K562 (cell line): ENCODE results near the gene UTS2R. TPM values are rescaled to one million over a fixed set of nuclear protein-coding genes. Genes with fewer than 3 reads are reported as not detected.

Source experiments
- CCNT2 ChIP-seq: IDR thresholded peaks from 2 replicates; pipeline ENCODE4 v1.6.1; 2011; ENCODE audit warnings: borderline replicate concordance, low read depth, mild to moderate bottlenecking, moderate library complexity, mixed read lengths, low read length; ENCODE audit not compliant: insufficient read length; ENCODE audit errors: extremely low read depth
- CXXC5 ChIP-seq: fragments of 250-450 bp; sonication (Bioruptor Pico); IDR thresholded peaks from 2 replicates; pipeline ENCODE4 v1.8.0; 2022; ENCODE audit warnings: inconsistent platforms, mild to moderate bottlenecking, moderate library complexity
- DDX20 ChIP-seq: fragments of 450-650 bp; IDR thresholded peaks from 2 replicates; pipeline ENCODE4 v1.6.1; 2016; ENCODE audit warnings: missing genetic modification characterization, low read depth, mild to moderate bottlenecking, missing compliant biosample characterization, moderate library complexity
- FOSL1 ChIP-seq: fragments of 200-800 bp; sonication (Bioruptor generic); conservative IDR thresholded peaks from 2 replicates; pipeline ENCODE4 v1.6.1; 2016; ENCODE audit warnings: missing genetic modification characterization, missing compliant biosample characterization
- HBP1 ChIP-seq: fragments of 450-650 bp; formaldehyde crosslinking; IDR thresholded peaks from 2 replicates; pipeline ENCODE4 v1.4.0; 2022; ENCODE audit warnings: missing genetic modification characterization
- KHSRP ChIP-seq: fragments of 450-650 bp; IDR thresholded peaks from 2 replicates; pipeline ENCODE4 v1.6.1; 2017
- SOX6 ChIP-seq: fragments of 450-650 bp; IDR thresholded peaks from 2 replicates; pipeline ENCODE4 v1.6.1; 2014; ENCODE audit warnings: mild to moderate bottlenecking
- ZBTB9 ChIP-seq: fragments of 450-650 bp; formaldehyde crosslinking; IDR thresholded peaks from 2 replicates; pipeline ENCODE4 v1.4.0; 2020; ENCODE audit warnings: mild to moderate bottlenecking, moderate library complexity
- ZNF165 ChIP-seq: fragments of 250-450 bp; sonication (Bioruptor Pico); IDR thresholded peaks from 2 replicates; pipeline ENCODE4 v1.4.0; 2020; ENCODE audit warnings: borderline replicate concordance
- ZNF175 ChIP-seq: fragments of 200-800 bp; sonication (Bioruptor generic); IDR thresholded peaks from 2 replicates; pipeline ENCODE4 v1.6.1; 2016; ENCODE audit warnings: low read depth, mild to moderate bottlenecking, missing genetic modification characterization, missing compliant biosample characterization
- ZNF766 ChIP-seq: fragments of 200-800 bp; sonication (Bioruptor generic); conservative IDR thresholded peaks from 2 replicates; pipeline ENCODE4 v1.6.1; 2016; ENCODE audit warnings: missing genetic modification characterization, missing compliant biosample characterization
- polyA plus RNA-seq, 8 experiments: library from polyadenylated mRNA; depleted of rRNA in 4 of 8; stranded (reverse) in 5 of 8; unstranded in 3 of 8; fragments of >200 nt; fragmentation: Nextera tagmentation in 2 of 8; fragmentation: Illumina TruSeq in 1 of 8; extraction: Ambion mirVana in 2 of 8; extraction: Trizol in 1 of 8; gene quantifications; 2 replicates each; pipeline versions ENCODE4 v1.2.1 to v1.2.3, GENCODE V29; 2011 to 2014; ENCODE audit warnings: inconsistent platforms in 1 of 8, missing spikeins in 1 of 8
- total RNA-seq, 7 experiments: library from RNA; depleted of rRNA in 6 of 7; stranded (reverse); fragments of >200 nt in 6 of 7; fragmentation: Illumina TruSeq in 2 of 7; extraction: Trizol in 2 of 7; gene quantifications; 2 replicates each; pipeline versions ENCODE4 v1.2.1 to v1.2.3, GENCODE V29; 2011 to 2021; ENCODE audit warnings: low replicate concordance in 1 of 7
- TF ChIP-seq, protein P1 (sequence below), 2 experiments: fragments of 450-650 bp; conservative IDR thresholded peaks; 2 replicates each; pipeline ENCODE4 v1.6.1; 2017; ENCODE audit warnings: mild to moderate bottlenecking in 2 of 2, moderate library complexity in 2 of 2
- TF ChIP-seq, protein P2 (sequence below): IDR thresholded peaks from 2 replicates; pipeline ENCODE4 v1.6.1; 2014; ENCODE audit warnings: antibody characterized with exemption
- TF ChIP-seq, protein P3 (sequence below): sonication (generic); formaldehyde crosslinking; IDR thresholded peaks from 2 replicates; pipeline ENCODE4 v1.8.0; 2022; ENCODE audit warnings: mild to moderate bottlenecking, missing genetic modification reagents
- TF ChIP-seq, protein P4 (sequence below), 2 experiments: fragments of 450-650 bp; IDR thresholded peaks; 2 replicates each; pipeline ENCODE4 v1.6.1; 2016

The UTS2R gene
- total and polyA plus RNA-seq, 9 of the 15 experiments (the other 6 are each of a cell fraction or from before 2014, with no cell fraction given): 0.22 TPM; not detected in 8

DNA sequence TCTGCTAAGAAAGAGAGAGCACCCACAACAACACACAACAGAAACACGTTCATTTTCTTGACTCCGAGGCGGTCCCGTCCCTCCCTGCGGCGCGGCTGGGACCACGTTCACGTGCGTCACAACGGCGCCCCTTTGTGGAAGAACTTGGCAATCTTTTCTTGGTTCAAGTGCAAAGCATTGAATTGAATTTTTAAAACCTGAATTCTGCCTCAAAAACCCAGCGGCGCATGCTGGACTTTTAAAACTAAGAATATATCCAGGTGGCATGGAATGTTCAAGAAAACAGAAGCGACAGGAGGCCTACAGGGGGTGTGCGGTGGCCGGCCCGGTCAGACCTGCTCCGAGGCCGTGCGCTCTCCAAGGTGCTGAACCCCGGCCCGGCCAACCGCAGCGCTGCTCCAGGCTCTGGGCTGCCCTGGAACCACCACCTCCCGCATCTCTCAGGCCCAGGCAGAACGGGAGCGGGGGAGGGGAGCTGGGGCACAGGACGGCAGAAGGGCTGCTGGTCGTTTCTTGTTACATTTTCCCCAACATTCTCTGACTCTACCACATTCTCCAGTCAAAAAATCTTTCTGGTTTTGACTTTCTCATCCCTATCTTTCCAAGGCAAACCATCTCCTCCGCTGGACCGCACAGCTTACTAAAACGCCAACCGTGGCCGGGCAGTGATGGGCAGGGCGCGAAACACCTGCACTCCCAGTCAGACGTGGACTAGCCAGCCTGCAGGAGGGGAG lies 43.1 kb downstream of the UTS2R start (continued):
- TF ChIP-seq, protein P1, sequence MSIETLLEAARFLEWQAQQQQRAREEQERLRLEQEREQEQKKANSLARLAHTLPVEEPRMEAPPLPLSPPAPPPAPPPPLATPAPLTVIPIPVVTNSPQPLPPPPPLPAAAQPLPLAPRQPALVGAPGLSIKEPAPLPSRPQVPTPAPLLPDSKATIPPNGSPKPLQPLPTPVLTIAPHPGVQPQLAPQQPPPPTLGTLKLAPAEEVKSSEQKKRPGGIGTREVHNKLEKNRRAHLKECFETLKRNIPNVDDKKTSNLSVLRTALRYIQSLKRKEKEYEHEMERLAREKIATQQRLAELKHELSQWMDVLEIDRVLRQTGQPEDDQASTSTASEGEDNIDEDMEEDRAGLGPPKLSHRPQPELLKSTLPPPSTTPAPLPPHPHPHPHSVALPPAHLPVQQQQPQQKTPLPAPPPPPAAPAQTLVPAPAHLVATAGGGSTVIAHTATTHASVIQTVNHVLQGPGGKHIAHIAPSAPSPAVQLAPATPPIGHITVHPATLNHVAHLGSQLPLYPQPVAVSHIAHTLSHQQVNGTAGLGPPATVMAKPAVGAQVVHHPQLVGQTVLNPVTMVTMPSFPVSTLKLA (conservative IDR thresholded peaks at IDR 0.05): peak; percentile 93 to 97
- TF ChIP-seq, protein P2, sequence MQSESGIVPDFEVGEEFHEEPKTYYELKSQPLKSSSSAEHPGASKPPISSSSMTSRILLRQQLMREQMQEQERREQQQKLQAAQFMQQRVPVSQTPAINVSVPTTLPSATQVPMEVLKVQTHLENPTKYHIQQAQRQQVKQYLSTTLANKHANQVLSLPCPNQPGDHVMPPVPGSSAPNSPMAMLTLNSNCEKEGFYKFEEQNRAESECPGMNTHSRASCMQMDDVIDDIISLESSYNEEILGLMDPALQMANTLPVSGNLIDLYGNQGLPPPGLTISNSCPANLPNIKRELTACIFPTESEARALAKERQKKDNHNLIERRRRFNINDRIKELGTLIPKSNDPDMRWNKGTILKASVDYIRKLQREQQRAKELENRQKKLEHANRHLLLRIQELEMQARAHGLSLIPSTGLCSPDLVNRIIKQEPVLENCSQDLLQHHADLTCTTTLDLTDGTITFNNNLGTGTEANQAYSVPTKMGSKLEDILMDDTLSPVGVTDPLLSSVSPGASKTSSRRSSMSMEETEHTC: no peak
- TF ChIP-seq CXXC5 (CRISPR knock-in tag) (peak; percentile 79), ZNF175 (peak; percentile 58; the same call in 1 of the 2 replicates), CCNT2 (peak; percentile 39), FOSL1 (tag) (no peak; the same call in 1 of the 2 replicates), KHSRP (no peak), HBP1 (CRISPR knock-in tag) (no peak), SOX6 (no peak), ZNF165 (no peak), DDX20 (no peak), ZBTB9 (CRISPR knock-in tag) (no peak), ZNF766 (CRISPR knock-in tag) (peak; percentile 92)
- TF ChIP-seq, protein P3, sequence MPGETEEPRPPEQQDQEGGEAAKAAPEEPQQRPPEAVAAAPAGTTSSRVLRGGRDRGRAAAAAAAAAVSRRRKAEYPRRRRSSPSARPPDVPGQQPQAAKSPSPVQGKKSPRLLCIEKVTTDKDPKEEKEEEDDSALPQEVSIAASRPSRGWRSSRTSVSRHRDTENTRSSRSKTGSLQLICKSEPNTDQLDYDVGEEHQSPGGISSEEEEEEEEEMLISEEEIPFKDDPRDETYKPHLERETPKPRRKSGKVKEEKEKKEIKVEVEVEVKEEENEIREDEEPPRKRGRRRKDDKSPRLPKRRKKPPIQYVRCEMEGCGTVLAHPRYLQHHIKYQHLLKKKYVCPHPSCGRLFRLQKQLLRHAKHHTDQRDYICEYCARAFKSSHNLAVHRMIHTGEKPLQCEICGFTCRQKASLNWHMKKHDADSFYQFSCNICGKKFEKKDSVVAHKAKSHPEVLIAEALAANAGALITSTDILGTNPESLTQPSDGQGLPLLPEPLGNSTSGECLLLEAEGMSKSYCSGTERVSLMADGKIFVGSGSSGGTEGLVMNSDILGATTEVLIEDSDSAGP: no peak
- TF ChIP-seq, protein P4, sequence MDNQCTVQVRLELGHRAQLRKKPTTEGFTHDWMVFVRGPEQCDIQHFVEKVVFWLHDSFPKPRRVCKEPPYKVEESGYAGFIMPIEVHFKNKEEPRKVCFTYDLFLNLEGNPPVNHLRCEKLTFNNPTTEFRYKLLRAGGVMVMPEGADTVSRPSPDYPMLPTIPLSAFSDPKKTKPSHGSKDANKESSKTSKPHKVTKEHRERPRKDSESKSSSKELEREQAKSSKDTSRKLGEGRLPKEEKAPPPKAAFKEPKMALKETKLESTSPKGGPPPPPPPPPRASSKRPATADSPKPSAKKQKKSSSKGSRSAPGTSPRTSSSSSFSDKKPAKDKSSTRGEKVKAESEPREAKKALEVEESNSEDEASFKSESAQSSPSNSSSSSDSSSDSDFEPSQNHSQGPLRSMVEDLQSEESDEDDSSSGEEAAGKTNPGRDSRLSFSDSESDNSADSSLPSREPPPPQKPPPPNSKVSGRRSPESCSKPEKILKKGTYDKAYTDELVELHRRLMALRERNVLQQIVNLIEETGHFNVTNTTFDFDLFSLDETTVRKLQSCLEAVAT (IDR thresholded peaks at IDR 0.05): no peak
